Coronary artery (tissue), 2 donors: ENCODE data around the gene FAM3C.

ENCODE experiments used
- DNase-seq: peaks from one replicate; pipeline ENCODE4 v3.0.0-alpha.2; 2017; ENCODE audit warnings: low spot score
- H3K27ac ChIP-seq, 2 donors: fragments of 200-600 bp; sonication (generic); one replicate each; pipeline ENCODE4 v1.5.1; 2016 to 2019
- H3K4me3 ChIP-seq: fragments of 200-600 bp; sonication (generic); 2 replicates; pipeline ENCODE4 v1.5.1; 2016; ENCODE audit warnings: mild to moderate bottlenecking, moderate library complexity
- CTCF ChIP-seq: fragments of 200-600 bp; sonication (generic); IDR thresholded peaks from one replicate; pipeline ENCODE4 v1.5.1; 2019; ENCODE audit warnings: antibody characterized with exemption

The FAM3C gene

GRCh38 chr7:121301446-121302213, 94.5 kb downstream of the FAM3C start:
- DNase-seq: no peak

GRCh38 chr7:121300685-121301420, 95.3 kb downstream of the FAM3C start:
- no peak overlapping the region for H3K27ac ChIP-seq
- no peak overlapping the region for H3K4me3 ChIP-seq
- no peak for TF ChIP-seq CTCF
- DNase-seq: no peak

More at GRCh38 chr7:121301446-121302213, 94.5 kb downstream of the FAM3C start:
- no peak overlapping the region for H3K27ac ChIP-seq
- TF ChIP-seq CTCF: no peak
- H3K4me3 ChIP-seq: no peak overlapping the region
